ENCODE data around the gene ASTN2. TPM values are rescaled to one million over a fixed set of nuclear protein-coding genes. Genes with fewer than 3 reads are reported as not detected.

Gene ASTN2
- total RNA-seq, 1 donor from 2014 or later, result 10.0 TPM

GRCh38 chr9:117365438-117365837, 49.4 kb downstream of the ASTN2 start:
- TF ChIP-seq CTCF (IDR thresholded peaks at IDR 0.05; ENCODE audit: unreplicated experiment), result no peak
- H3K9me3 Mint-ChIP-seq (ENCODE audit: unreplicated experiment), result no peaks in the 10 kb centered on the region
- H3K4me1 Mint-ChIP-seq (ENCODE audit: unreplicated experiment), result peaks cover 10% of the 10 kb centered on the region
- no peak for DNase-seq (ENCODE audit: low spot score)
- no peaks in the 10 kb centered on the region for H3K27me3 Mint-ChIP-seq (ENCODE audit: unreplicated experiment)
- H3K36me3 Mint-ChIP-seq (ENCODE audit: low read depth, unreplicated experiment), result no peaks in the 10 kb centered on the region
- H3K4me3 Mint-ChIP-seq (ENCODE audit: unreplicated experiment), result no peak overlapping the region
- no peak overlapping the region for H3K27ac Mint-ChIP-seq (ENCODE audit: unreplicated experiment)

DNA sequence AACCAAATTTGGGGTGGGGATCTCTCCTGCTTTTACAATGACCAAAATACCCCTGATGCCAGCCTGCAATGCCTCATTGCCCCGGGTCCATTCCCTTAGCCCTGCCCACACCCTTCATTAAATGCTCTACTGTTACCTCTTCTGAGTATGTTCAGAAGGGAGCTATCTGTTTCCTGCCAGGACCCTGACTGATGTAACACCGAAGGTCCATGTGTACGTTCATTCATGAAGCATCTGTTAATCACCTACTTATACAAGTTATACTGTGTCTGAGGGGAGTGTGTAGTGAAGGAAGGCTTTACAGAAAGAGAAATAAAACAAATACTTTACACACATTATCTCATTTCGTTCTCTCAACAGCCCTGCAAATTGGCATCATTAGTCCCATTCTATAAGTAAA, 51.9 kb downstream of the ASTN2 start:
- Mint-ChIP-seq H3K9me3 (ENCODE audit: unreplicated experiment) (no peaks in the 10 kb centered on the region), H3K4me3 (ENCODE audit: unreplicated experiment) (no peak overlapping the region)
- TF ChIP-seq CTCF (IDR thresholded peaks at IDR 0.05; ENCODE audit: unreplicated experiment), result no peak

GRCh38 chr9:117359910-117360309, 54.9 kb downstream of the ASTN2 start:
- H3K4me3 Mint-ChIP-seq (ENCODE audit: unreplicated experiment), result no peak overlapping the region
- H3K27me3 Mint-ChIP-seq (ENCODE audit: unreplicated experiment), result no peaks in the 10 kb centered on the region
- no peak overlapping the region for H3K27ac Mint-ChIP-seq (ENCODE audit: unreplicated experiment)
- H3K9me3 Mint-ChIP-seq (ENCODE audit: unreplicated experiment), result no peaks in the 10 kb centered on the region
- H3K36me3 Mint-ChIP-seq (ENCODE audit: low read depth, unreplicated experiment), result no peaks in the 10 kb centered on the region
- no peak for TF ChIP-seq CTCF (IDR thresholded peaks at IDR 0.05; ENCODE audit: unreplicated experiment)
- H3K4me1 Mint-ChIP-seq (ENCODE audit: unreplicated experiment), result peaks cover 10% of the 10 kb centered on the region
- no peak for DNase-seq (ENCODE audit: low spot score)

More for the DNA sequence above, 51.9 kb downstream of the ASTN2 start:
- Mint-ChIP-seq H3K27ac (ENCODE audit: unreplicated experiment) (no peak overlapping the region), H3K27me3 (ENCODE audit: unreplicated experiment) (no peaks in the 10 kb centered on the region), H3K4me1 (ENCODE audit: unreplicated experiment) (peaks cover 10% of the 10 kb centered on the region), H3K36me3 (ENCODE audit: low read depth, unreplicated experiment) (no peaks in the 10 kb centered on the region)
- no peak for DNase-seq (ENCODE audit: low spot score)

GRCh38 chr9:117355542-117355941, 59.3 kb downstream of the ASTN2 start:
- no peak for TF ChIP-seq CTCF (IDR thresholded peaks at IDR 0.05; ENCODE audit: unreplicated experiment)
- no peak overlapping the region for H3K27ac Mint-ChIP-seq (ENCODE audit: unreplicated experiment)
- no peak for DNase-seq (ENCODE audit: low spot score)
- H3K27me3 Mint-ChIP-seq (ENCODE audit: unreplicated experiment), result no peaks in the 10 kb centered on the region
- no peaks in the 10 kb centered on the region for H3K9me3 Mint-ChIP-seq (ENCODE audit: unreplicated experiment)
- H3K36me3 Mint-ChIP-seq (ENCODE audit: low read depth, unreplicated experiment), result no peaks in the 10 kb centered on the region
- H3K4me3 Mint-ChIP-seq (ENCODE audit: unreplicated experiment), result no peak overlapping the region
- no peaks in the 10 kb centered on the region for H3K4me1 Mint-ChIP-seq (ENCODE audit: unreplicated experiment)

DNA sequence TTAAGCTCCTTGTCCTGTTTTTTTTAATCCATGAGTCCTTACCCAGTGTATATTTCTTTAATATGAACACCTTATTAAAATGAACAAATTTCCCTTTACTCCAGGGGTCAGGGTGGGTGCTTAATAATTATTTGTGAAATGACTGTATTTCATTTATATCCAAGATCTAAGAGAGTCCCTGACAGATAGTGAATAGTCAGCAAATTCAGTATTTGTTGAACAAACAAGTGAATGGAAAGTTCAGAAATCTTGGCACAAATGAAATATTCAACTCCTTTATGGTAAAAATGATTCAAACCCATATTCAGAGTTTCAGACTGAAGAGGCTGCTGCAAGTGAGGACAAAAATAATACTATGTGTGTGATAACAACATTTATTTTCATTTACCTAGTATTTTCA, 59.9 kb downstream of the ASTN2 start:
- TF ChIP-seq CTCF (IDR thresholded peaks at IDR 0.05; ENCODE audit: unreplicated experiment), result no peak
- no peak overlapping the region for H3K27ac Mint-ChIP-seq (ENCODE audit: unreplicated experiment)
- no peaks in the 10 kb centered on the region for H3K4me1 Mint-ChIP-seq (ENCODE audit: unreplicated experiment)
- H3K27me3 Mint-ChIP-seq (ENCODE audit: unreplicated experiment), result no peaks in the 10 kb centered on the region
- no peaks in the 10 kb centered on the region for H3K36me3 Mint-ChIP-seq (ENCODE audit: low read depth, unreplicated experiment)
- no peak overlapping the region for H3K4me3 Mint-ChIP-seq (ENCODE audit: unreplicated experiment)
- no peak for DNase-seq (ENCODE audit: low spot score)
- H3K9me3 Mint-ChIP-seq (ENCODE audit: unreplicated experiment), result no peaks in the 10 kb centered on the region
